HG02840 (cell line): Measurements from ENCODE around the gene NINL.
"Not testable (repeated sequence)": the region's sequence is repeated elsewhere in the genome, so short reads cannot be mapped to it uniquely, and the experiment has no call there.

Experiments
- ATAC-seq: cut with Tn5 transposase; IDR thresholded peaks from one replicate; pipeline ENCODE4 v1.9.1; 2021; ENCODE audit warnings: mild to moderate bottlenecking, moderate library complexity, moderate number of reproducible peaks; ENCODE audit not compliant: unreplicated experiment, low FRiP score

NINL gene

DNA sequence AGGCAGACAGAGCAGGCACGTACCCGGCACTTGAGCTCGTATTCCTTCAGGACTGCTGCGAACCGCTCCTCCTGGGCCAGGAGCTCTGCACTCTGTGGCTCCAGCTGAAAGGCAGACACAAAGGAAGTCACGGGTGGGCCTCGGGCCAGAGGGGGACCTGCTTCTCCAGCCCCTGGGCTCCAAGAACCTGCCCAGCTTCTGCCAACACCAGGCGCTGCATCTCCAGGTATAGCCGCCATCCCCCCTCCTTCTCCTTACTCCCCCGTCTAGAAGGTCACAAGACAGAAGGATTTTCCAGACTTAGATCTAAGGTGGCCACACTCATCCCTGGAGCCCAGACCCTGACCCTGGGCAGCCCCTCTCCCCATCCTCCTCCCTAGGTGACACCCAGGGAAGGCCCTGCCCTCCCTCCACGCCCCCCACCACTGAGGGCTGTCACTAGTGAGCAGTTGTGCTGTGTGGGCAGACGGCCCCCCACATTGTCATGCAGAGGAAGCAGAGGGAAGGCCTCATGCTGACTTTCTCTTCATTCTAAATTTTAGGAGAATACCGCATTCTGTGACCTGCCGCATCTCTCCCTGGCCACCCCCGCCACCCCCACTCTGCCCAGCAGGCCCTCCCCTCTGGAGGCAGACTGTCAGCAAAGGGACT lies 96.0 kb downstream of the NINL start:
- no peak for ATAC-seq

DNA sequence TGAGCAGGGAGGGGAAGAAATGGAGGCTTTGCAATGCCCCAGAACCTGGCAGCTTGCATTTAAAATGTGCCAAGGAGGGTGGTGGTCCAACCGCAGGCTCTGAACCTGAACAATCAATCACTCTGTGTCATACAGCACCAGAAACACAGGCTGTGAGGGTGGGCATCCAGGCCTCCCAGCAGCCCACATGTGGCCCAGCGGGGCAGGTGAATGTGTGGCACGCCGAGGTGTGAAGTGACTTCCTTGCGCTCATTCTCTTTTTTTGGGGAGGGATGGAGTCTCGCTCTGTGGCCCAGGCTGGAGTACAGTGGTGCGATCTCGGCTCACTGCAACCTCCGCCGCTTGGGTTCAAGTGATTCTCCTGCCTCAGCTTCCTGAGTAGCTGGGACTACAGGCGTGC lies 97.4 kb downstream of the NINL start:
- no peak for ATAC-seq

DNA sequence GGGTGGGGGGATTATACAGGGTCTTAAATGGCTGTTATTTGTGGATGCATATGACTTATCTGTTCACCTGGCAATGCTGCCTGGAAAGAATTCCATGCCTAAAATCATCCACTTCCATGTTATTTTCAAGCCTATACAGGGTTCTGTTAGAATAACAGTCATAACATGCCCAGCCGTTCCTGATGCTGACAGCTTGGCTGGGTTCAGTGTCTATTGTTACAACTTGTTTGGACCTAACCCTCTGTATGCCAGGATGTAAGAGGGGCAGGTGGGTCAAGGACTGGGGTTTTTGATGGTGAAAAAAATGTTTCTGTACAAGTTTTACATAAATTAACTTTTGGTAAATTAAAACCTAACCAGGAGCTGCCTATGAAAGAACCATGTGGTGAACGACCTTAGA lies 98.0 kb downstream of the NINL start:
- no peak for ATAC-seq

DNA sequence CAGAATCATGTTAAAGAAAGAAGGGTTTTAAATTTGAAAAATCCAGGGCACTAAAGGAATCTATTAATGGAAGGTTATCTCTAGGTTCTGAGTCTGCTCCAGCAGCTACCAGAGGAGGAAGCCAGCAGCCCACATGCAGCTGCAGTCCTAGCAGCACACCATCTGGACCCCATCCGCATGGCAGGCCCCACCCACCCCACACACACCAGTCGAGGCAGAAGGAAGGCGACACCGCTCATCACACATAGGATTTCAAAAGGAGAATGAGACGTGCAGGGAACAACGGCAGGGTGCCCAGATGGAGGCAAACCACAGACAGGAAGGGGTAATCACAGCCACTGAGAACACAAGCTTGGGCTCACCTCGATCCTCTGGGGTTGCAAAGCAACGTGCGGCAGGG lies 99.0 kb downstream of the NINL start:
- ATAC-seq, result no peak

DNA sequence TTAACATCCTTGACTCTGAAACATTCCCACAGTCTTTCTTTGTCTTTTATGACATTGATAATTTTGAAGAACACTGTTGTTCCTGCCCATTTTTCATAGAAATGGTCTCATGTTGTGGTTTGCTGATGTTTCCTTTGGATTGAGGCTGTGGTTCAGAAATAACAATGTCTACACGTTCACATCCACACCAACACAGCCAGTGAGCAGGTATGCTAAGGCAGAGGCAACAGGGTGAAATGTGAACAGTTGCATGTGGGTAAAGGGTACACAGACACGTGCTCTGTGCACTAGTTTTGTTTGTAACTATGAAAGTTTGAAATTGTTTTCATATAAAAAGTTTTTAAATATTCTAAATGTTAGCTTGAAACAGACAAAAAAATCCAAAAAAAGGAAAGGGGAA lies 99.5 kb downstream of the NINL start:
- ATAC-seq, result no peak

DNA sequence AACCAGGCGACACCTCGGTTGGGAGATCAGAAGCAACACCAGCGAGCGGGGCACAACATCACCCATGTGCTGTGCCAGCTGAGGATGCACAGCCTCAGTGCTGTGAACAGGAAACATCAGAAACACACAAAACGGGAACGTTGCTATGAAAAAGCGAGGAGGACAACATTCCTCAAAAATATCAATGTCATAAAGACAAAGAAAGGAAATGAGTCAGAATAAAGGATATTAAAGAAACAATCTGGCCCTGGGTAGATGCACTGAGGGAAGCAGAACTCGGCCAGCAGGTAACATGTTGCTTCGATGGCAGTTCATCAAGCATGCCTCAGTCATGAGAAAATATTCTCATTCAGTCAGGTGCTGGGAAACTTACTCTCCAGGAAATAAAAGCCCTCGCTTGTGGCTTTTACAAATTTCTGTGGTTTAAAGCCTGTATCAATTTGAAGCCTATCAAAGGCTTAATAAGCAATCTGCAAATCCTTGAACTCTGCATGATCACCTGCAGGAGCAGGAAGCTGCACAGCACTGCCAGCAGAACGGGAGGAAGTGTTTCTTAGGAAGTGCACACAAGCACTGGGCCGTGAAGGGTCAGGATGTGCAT lies 100.3 kb downstream of the NINL start:
- ATAC-seq, result no peak

DNA sequence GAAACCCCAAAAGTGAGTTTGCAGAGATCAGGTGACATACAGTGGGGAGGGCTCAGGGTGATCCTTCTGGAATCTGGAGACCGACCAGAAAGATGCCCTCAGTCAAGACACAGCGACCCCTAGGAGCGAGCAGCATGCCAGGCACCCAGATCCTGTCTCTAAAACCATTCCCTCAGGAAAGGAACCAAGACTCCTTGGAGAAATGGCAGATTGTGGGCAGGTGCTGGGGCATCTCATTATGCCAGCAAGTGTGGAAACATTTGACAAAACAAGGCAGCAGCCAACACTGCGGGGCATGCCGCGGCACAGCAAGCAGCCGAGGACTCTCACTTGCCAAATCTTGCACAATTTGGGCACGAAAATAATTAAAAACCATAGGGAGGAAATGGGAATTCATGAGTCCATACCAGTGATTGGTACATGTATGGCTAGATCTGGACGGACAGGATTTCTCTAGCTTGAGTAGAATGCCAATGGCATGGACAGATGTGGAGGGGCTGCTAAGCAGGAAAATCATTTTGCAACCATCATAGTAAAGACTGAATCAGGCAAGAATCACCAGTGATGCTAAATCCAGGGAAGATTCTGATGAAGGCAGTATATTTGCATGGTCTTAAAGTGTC lies 101.0 kb downstream of the NINL start:
- no peak for ATAC-seq

DNA sequence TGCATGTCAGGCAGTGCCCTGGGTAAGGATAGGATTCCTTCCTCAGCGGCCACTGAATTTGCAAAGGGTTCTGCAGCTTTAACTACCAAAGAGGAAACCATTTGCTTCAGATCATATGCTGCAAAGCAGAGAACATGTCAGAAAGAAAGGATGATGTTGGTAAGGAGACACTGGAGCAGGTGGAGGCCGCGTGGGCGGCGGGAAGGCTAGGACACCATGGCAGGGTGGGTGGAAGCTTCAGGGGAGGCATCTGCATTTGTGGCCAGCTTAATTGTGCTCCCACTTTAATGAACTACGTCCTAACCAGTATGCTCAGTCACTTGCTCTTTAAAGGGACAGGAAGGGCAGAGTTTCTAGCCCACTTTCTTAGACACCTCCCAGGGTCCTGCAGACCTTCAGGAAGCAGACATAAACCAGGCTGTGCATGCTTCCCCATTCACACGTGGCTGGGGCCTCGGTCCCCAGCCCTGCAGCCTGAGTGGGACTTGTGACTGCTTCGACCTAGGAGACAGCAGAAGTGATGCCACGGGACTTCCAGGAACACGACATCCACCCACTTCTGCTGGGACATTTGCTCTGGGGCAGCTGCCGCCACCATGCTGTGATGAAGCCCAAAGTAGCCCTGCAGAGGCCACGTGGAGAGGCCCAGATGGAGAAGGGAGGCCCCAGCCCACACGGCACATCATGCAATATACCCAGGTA lies 101.7 kb downstream of the NINL start:
- ATAC-seq, result no peak

DNA sequence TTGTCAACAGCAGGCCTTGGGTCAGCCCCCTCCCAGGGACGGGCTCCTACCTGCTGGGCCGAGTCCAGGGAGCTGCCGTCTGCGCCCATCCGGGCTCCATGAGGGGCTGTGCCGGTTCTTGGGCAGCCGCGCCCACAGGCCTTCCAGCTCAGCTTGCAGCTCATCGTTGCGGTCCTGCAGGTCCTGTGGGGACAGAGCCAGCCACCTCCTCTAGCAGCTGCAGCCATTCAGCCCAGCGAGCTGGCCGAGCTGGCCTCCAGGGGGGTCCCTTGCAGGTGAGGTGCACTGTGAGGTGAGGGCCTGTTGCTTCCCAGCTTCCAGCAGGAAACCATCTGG lies 103.4 kb downstream of the NINL start:
- ATAC-seq, result no peak

DNA sequence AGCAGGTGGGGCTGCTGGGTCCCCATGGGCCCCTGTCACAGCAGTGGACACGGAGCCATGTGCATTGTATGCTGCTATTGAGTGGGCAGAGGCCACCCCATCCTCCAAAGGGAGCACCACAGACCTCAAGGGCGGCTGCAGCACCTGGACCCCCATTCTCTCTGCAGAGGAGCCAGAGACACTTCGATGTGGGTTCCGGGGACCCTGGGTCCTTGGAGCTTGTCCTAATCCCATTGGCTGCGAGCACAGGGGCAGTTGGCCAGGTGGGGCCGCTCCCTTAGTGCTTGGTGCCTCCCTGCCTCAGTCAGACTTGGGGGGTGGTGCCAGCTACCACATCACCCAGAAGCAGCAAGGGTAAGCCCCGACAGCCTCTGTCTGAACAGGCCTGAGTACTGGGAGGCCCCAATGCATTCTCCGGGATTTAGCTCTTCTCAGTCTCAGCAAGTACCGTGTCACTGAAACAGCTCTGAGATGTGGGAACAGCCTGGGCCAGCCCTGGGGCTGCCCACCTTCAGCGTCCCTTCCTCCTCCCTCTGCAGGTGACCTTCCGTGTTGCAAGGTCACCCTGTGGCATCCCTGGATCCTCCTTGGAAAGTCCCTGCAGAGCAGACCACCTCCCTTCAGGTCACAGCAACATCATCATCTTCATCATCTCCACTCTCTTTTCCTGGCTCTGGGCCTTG lies 104.0 kb downstream of the NINL start:
- ATAC-seq, result no peak

DNA sequence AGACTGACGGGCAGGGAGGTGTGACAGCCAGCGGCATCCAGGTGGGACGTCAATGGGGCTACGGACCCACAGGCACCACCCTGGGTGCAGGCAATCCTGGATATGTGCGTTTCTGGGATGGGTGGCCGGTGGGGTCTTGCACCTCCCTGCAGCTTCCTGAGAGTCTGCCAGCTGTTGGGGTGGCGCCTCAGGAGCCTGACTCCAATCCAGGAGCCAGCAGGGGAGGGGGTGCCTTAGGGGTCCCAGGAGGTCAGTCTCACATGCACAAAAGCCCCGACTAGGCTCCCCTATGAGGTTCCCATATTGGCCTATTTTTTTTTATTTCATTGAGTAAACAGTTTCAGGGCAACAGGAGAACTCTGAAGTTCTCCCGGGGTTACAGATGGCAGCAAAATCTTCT lies 104.5 kb downstream of the NINL start:
- no peak for ATAC-seq

DNA sequence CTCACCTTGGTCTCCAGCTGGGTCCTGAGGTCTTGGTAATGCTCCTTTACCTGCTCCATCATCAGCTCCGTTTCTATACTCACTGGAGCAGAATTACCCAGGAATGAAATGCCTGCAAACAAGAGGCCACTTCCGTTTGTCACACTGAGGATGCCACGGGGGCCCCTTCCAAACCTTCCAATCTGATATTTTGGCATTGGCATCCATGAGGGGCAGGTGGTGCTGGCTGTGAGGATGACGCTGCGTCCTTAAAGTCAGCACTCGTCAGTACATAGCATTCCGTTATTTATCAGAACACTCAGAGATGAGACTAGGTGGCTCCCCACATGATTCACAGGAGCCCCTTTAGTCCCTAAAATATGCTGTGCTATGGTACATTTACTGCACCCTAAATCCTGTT lies 105.2 kb downstream of the NINL start:
- no peak for ATAC-seq

DNA sequence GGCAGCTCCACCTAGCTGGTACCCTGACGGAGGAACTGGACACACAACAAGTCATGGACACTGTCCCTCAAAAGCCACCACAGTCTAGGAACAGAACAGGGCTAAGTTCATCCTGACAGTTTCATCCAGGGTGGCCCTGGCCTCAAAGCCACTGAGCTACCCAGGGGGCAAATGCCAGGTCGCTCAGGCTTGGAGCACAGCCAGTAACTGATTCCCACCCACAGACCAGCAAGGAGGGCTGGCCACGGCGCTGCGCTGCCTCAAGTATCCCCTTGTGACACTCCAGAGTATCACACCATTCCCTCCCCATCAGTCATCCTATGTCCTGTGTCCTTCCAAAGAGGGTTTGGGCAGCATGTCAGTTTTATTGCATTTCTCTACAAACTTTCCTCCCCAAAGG lies 105.7 kb downstream of the NINL start:
- ATAC-seq, result no peak

DNA sequence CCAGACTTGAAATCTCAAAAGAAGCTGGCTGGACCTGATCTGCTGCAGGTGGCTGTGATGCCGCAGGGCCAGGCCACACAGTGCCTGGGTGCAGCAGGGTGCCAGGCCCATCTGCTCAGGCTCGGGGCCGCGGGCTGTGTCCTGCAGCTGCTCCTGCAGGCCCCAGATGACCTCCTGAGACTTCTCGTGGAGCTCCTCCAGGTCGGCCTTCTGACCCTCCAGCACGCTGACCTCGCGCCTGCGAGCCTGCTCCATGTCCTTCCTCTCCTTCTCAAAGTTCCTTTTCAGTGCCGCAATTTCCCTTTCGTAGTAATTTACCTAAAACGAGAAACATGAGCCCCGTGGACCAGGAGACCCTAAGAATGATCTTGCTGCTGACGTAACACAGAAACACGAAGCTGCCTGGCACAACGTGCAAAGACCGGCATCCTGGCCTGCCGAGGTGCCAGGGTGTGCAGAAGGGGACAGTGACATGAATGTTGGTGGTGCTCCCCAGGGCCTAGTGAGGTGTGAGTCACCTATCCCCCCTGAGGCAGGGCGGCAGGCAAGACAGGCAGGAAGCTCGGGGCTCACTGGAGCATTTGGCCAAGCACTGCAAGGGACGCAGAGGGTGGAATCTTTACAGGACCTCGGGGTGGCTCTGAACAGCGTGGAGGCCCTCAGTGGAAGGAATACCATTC lies 106.3 kb downstream of the NINL start:
- ATAC-seq, result no peak

DNA sequence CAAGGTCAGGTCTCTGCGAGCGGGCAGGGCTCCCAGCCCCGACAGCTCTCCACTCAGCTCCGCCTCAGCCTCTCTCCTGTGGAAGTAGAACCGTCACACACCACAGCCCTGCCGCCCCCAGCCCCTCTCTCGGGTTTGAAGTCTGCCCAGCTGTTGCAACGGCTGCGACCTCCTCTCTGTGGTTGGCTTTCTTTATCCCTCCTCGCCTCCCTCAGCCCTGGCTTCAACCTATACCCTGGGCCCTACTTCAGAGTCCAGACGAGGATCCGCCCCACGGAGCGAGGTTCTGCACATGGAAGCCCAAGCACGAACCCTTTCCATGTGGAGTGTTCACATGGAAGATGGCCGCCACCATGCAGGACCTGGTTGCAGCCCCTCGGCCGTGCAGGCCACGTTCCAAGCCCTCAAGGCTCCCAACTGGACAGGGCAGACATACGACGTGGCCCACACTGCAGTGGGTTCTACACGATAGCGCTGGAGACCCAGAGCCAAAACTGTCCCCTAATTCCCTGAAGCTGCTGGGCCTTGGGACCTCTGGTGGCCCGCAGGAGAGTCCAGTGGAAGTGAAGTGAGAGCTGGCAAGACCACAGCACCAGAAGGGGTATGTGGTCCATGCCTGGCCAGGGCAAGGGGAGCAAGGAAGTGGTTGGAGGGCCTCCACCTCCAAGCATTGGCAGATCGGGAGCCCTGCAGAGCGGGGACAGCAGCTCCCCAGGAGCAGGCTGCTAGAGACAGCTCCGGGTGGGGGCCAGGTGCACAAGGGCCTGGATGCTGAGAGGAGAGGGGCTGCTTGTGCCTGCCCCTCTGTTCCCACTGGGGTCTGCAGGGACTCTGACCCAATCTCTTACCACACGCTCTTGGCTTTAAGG lies 108.1 kb downstream of the NINL start:
- no peak for ATAC-seq

DNA sequence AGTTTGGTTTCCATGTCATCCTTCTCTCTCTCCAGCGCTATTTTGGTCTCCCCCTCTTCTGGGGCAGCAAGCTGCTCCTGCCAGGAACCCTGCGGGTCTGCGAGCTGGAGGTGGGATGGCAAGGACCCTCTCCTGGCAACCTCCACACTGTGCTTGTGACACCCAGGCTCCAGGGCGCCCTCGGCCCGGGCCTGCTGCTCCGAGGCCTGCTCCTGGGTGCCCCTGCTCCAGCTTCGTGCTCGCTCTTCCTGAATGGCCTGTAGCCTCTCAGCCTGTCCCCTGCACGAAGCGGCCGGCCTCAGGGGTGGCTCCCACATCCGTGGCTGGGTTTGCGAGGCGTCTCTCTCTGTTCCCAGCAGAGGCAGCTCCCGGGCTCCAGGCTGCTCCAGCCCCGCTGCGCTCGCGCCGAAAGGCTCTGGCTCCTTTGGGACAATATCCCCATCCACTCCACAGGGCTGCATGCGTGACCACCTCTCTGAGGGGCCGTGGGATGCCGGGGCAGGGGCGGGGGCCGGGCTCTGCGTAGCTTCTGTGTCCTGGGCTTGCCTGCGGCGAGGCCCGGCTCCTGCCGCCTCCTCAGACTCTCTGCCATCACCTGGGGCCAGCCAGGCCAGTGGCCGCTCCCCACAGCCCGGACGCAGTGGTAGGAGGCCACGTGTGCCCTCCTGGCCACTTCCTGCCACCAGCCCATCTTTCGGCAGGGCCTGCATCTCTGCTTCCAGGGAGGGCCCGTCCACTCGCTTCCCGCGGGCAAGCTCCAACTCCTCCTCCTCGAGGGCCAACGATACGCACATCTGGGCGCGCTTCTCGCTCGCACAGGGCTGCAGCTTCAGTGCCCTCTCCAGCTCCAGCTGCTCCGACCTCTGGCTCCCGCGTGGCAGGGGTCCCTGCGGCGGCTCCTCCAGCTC lies 109.0 kb downstream of the NINL start:
- no peak for ATAC-seq

DNA sequence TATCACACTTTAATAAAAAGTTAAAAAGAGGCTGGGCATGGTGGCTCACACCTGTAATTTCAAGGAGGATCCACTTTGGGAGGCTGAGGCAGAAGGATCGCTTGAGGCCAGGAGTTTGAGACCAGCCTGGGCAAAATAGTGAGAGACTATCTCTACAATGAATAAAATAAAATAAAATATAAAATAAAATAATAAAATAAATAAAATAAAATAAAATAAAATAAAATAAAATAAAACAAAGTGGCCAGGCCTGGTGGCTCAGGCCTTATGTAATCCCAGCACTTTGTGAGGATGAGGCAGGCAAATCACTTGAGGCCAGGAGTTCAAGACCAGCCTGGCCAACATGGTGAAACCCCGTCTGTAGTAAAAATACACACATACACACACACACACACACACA lies 112.0 kb downstream of the NINL start:
- ATAC-seq, result not testable (repeated sequence)

DNA sequence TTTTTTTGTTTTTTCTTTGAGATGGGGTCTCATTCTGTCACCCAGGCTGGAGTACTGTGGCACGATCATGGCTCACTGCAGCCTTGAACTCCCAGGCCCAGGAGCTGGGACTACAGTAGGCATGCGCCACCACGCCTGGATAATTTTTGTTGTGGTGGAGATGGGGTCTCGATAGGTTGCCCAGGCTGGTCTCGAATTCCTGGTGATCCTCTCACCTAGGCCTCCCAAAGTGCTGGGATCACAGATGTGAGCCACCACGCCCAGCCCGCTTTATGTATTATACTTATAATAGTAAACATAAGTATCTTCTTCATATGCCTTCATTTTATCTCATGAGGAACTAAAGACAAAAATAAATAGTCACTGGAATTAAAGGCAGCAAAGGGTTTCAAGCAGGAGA lies 114.3 kb downstream of the NINL start:
- no peak for ATAC-seq

DNA sequence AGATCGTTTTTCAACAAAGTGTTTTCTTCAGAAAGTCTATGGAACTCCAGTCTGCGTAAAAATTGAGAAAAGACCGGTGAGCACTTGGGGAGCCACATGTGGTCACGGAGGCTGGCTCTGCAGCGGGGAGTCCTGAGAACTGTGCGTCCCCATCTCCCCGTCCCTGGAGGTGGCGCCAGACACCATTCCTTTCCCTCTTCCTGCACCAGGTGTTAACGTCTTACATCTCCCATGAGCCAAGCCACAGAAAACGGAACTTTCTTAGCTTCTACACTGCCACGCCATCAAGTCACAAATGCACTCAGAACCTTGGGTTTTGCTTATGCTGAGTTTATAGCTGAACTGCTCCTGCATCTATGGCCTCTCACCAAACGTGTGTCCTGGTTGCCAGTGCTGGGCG lies 115.3 kb downstream of the NINL start:
- ATAC-seq, result no peak
